SK-N-SH (cell line): ENCODE results near the gene MTNR1A. TPM values are rescaled to one million over a fixed set of nuclear protein-coding genes. Genes with fewer than 3 reads are reported as not detected.

Experiments used
- CTCF ChIA-PET: fragments of 300-600, 350-600 bp; formaldehyde crosslinking; extraction: SDS; loops from one replicate; lab custom pipeline; 2021; lab: Yijun Ruan, JAX
- POLR2A ChIA-PET: fragments of 350-600 bp; sonication (Branson Sonifier 250); formaldehyde crosslinking; extraction: SDS; loops from one replicate; lab custom pipeline; 2020; ENCODE audit warnings: antibody characterized with exemption, inconsistent platforms; lab: Yijun Ruan, JAX
- DNase-seq: peaks from one replicate; pipeline ENCODE4 v3.0.0; 2012
- H2AFZ ChIP-seq: fragments of 200-600 bp; sonication (generic); 2 replicates; pipeline ENCODE4 v1.8.1; 2016; ENCODE audit warnings: antibody characterized with exemption, mild to moderate bottlenecking, low read depth
- H3F3A ChIP-seq: fragments of 200-600 bp; sonication (generic); replicated peaks from 2 replicates; pipeline ENCODE3; 2016; ENCODE audit warnings: antibody characterized with exemption, mild to moderate bottlenecking; ENCODE audit not compliant: insufficient read depth
- H3K27ac ChIP-seq, 2 experiments: fragments of 200-500 bp in 1 of 2; fragments of 200-600 bp in 1 of 2; sonication (Bioruptor generic) in 1 of 2; sonication (generic), shearing (Covaris generic) in 1 of 2; 2 replicates each; pipeline versions ENCODE4 v1.5.1 to v1.6.1; 2014 to 2016; ENCODE audit warnings: low read depth in 2 of 2, inconsistent platforms in 1 of 2, low read length in 1 of 2, mild to moderate bottlenecking in 1 of 2, mixed read lengths in 1 of 2
- H3K27me3 ChIP-seq: fragments of 200-600 bp; sonication (generic), shearing (Covaris generic); 2 replicates; pipeline ENCODE4 v1.6.1; 2016; ENCODE audit warnings: mixed run types; ENCODE audit not compliant: insufficient read depth
- H3K36me3 ChIP-seq, 2 experiments: fragments of 200-500 bp in 1 of 2; fragments of 200-600 bp in 1 of 2; sonication (Bioruptor generic) in 1 of 2; sonication (generic) in 1 of 2; replicated peaks in 1 of 2; 2 replicates each; pipeline versions ENCODE3 to v1.5.1; 2014 to 2016; ENCODE audit warnings: low read length in 1 of 2, mild to moderate bottlenecking in 1 of 2; ENCODE audit not compliant: insufficient read depth in 2 of 2, control insufficient read depth in 1 of 2
- H3K4me1 ChIP-seq, 2 experiments: fragments of 200-500 bp in 1 of 2; fragments of 200-600 bp in 1 of 2; sonication (Bioruptor generic) in 1 of 2; sonication (generic), shearing (Covaris generic) in 1 of 2; 2 replicates each; pipeline versions ENCODE4 v1.5.1 to v1.6.1; 2014 to 2016; ENCODE audit warnings: low read depth in 1 of 2, low read length in 1 of 2, mixed run types in 1 of 2; ENCODE audit not compliant: insufficient read depth in 2 of 2, control insufficient read depth in 1 of 2
- H3K4me2 ChIP-seq: fragments of 200-600 bp; sonication (generic), shearing (Covaris generic); 2 replicates; pipeline ENCODE4 v1.6.1; 2017; ENCODE audit warnings: mixed run types
- H3K4me3 ChIP-seq, 2 experiments: fragments of 200-500 bp in 1 of 2; fragments of 200-600 bp in 1 of 2; sonication (Bioruptor generic) in 1 of 2; sonication (generic), shearing (Covaris generic) in 1 of 2; 2 replicates each; pipeline versions ENCODE4 v1.5.1 to v1.8.1; 2014 to 2016; ENCODE audit warnings: low read depth in 2 of 2, inconsistent platforms in 1 of 2, low read length in 1 of 2, mild to moderate bottlenecking in 1 of 2, mixed read lengths in 1 of 2, moderate library complexity in 1 of 2
- H3K79me2 ChIP-seq: fragments of 200-600 bp; sonication (generic); 2 replicates; pipeline ENCODE4 v1.8.1; 2017; ENCODE audit warnings: mild to moderate bottlenecking; ENCODE audit not compliant: insufficient read depth
- H3K9ac ChIP-seq: fragments of 200-600 bp; sonication (generic); 2 replicates; pipeline ENCODE4 v1.6.1; 2017; ENCODE audit warnings: mixed run types
- H3K9me2 ChIP-seq: fragments of 200-600 bp; sonication (generic); 2 replicates; pipeline ENCODE4 v1.6.1; 2017; ENCODE audit warnings: mixed run types
- H3K9me3 ChIP-seq: fragments of 200-600 bp; sonication (generic); 2 replicates; pipeline ENCODE4 v1.6.1; 2017; ENCODE audit warnings: mixed run types, mild to moderate bottlenecking, moderate library complexity
- H4K20me1 ChIP-seq: fragments of 200-600 bp; sonication (generic); 2 replicates; pipeline ENCODE4 v1.6.1; 2017; ENCODE audit warnings: mild to moderate bottlenecking, mixed run types; ENCODE audit not compliant: insufficient read depth
- CHD2 ChIP-seq: fragments of 150-350 bp; IDR thresholded peaks from 2 replicates; pipeline ENCODE4 v1.6.1; 2018; ENCODE audit warnings: low read length; ENCODE audit not compliant: partially characterized antibody
- ELF1 ChIP-seq: IDR thresholded peaks from 2 replicates; pipeline ENCODE4 v1.4.0; 2012
- EP300 ChIP-seq, 2 experiments: IDR thresholded peaks; 2 replicates each; pipeline versions ENCODE4 v1.4.0 to v1.6.1; 2012; ENCODE audit warnings: borderline replicate concordance in 1 of 2, low read depth in 1 of 2, low read length in 1 of 2
- FOXJ3 ChIP-seq: sonication (generic); formaldehyde crosslinking; IDR thresholded peaks from 2 replicates; pipeline ENCODE4 v1.5.1; 2020; ENCODE audit warnings: mild to moderate bottlenecking, missing genetic modification reagents
- FOXM1 ChIP-seq: IDR thresholded peaks from 2 replicates; pipeline ENCODE4 v1.4.0; 2012; ENCODE audit warnings: low read depth, mild to moderate bottlenecking
- GATA2 ChIP-seq: sonication (generic); formaldehyde crosslinking; IDR thresholded peaks from 2 replicates; pipeline ENCODE4 v1.5.0; 2020; ENCODE audit warnings: mild to moderate bottlenecking, missing genetic modification reagents
- IRF3 ChIP-seq: fragments of 150-350 bp; IDR thresholded peaks from 2 replicates; pipeline ENCODE4 v1.6.1; 2016; ENCODE audit warnings: mild to moderate bottlenecking, low read depth, low read length
- MEF2A ChIP-seq: IDR thresholded peaks from 2 replicates; pipeline ENCODE4 v1.4.0; 2012; ENCODE audit warnings: low read depth, borderline replicate concordance
- MXI1 ChIP-seq: IDR thresholded peaks from 2 replicates; pipeline ENCODE4 v1.6.1; 2012; ENCODE audit warnings: mild to moderate bottlenecking, low read depth, low read length, improper control_type of control experiment
- NFIC ChIP-seq: IDR thresholded peaks from 2 replicates; pipeline ENCODE4 v1.4.0; 2012; ENCODE audit warnings: borderline replicate concordance
- NRF1 ChIP-seq: IDR thresholded peaks from 2 replicates; pipeline ENCODE4 v1.6.1; 2012; ENCODE audit warnings: low read depth, mild to moderate bottlenecking, low read length
- POLR2AphosphoS5 ChIP-seq: IDR thresholded peaks from 2 replicates; pipeline ENCODE4 v1.6.1; 2012; ENCODE audit warnings: low read depth, low read length
- RCOR1 ChIP-seq: fragments of 150-350 bp; IDR thresholded peaks from 2 replicates; pipeline ENCODE4 v1.6.1; 2017; ENCODE audit warnings: antibody characterized with exemption, low read length
- REST ChIP-seq: IDR thresholded peaks from 2 replicates; pipeline ENCODE4 v1.6.1; 2012; ENCODE audit warnings: mild to moderate bottlenecking, low read depth, low read length, moderate library complexity
- RFX5 ChIP-seq: IDR thresholded peaks from 2 replicates; pipeline ENCODE4 v1.6.1; 2012; ENCODE audit warnings: mild to moderate bottlenecking, improper control_type of control experiment, low read length
- RXRA ChIP-seq: IDR thresholded peaks from 2 replicates; pipeline ENCODE4 v1.4.0; 2012; ENCODE audit warnings: low read depth, mild to moderate bottlenecking, borderline replicate concordance
- SIN3A ChIP-seq: IDR thresholded peaks from 2 replicates; pipeline ENCODE4 v1.6.1; 2012; ENCODE audit warnings: low read depth, mild to moderate bottlenecking, low read length, moderate library complexity, borderline replicate concordance
- TEAD4 ChIP-seq: IDR thresholded peaks from 2 replicates; pipeline ENCODE4 v1.4.0; 2012; ENCODE audit warnings: mild to moderate bottlenecking, borderline replicate concordance; ENCODE audit not compliant: insufficient read depth
- YY1 ChIP-seq: IDR thresholded peaks from 2 replicates; pipeline ENCODE4 v1.4.0; 2012; ENCODE audit warnings: low read depth, mild to moderate bottlenecking
- WGBS: methylation state at CpG from one replicate; pipeline ENCODE4 v1.1.6; 2017; ENCODE audit warnings: low lambda C conversion rate; 5-methylcytosine and 5-hydroxymethylcytosine counted together
- polyA plus RNA-seq, 3 experiments: library from polyadenylated mRNA; depleted of rRNA; stranded (reverse); fragments of >200 nt; gene quantifications; 2 replicates each; pipeline ENCODE4 v1.2.3, GENCODE V29; 2012

MTNR1A gene
- polyA plus RNA-seq, 1 of the 3 experiments (the other 2 are of a cell fraction) = not detected

- Histone ChIP-seq H3F3A (no peaks in the 10 kb centered on the region), H3K27ac (no peak overlapping the region), H3K79me2 (no peaks in the 10 kb centered on the region), H3K9me3 (no peaks in the 10 kb centered on the region), H3K9me2 (no peaks in the 10 kb centered on the region), H3K4me2 (no peak overlapping the region), H3K36me3 (peaks cover 0 to 8% of the 10 kb centered on the region in 2 experiments), H4K20me1 (no peaks in the 10 kb centered on the region), H2AFZ (no peak overlapping the region), H3K9ac (no peak overlapping the region), H3K27me3 (no peaks in the 10 kb centered on the region), H3K4me1 (no peaks in the 10 kb centered on the region), H3K4me3 (no peak overlapping the region)
- TF ChIP-seq POLR2AphosphoS5 (no peak), REST (no peak), RCOR1 (no peak), TEAD4 (no peak), YY1 (no peak), EP300 (IDR thresholded peaks at IDR 0.05; ENCODE audit: borderline replicate concordance in 1 of 2, low read depth in 1 of 2, low read length in 1 of 2) (no peak), MEF2A (no peak), FOXM1 (no peak), FOXJ3 (CRISPR knock-in tag) (no peak), NFIC (no peak), ELF1 (no peak), RXRA (no peak), GATA2 (no peak), RFX5 (no peak), IRF3 (no peak), MXI1 (no peak), NRF1 (no peak), CHD2 (no peak), SIN3A (no peak)
- DNase-seq = no peak
- POLR2A ChIA-PET = no interaction called here
- WGBS = 39% methylated on average over 1 of the region's 1 CpG
- CTCF ChIA-PET = interaction anchor here (1.1 kb wide), 1 partner anchor 116 kb away, joined by 3 read pairs; no protein-coding TSS in a partner anchor
These were observed 25.3 kb upstream of the MTNR1A start for GRCh38 chr4:186580669-186581068.
